IMR-90 (cell line): Measurements from ENCODE around the gene PAGE4. TPM values are rescaled to one million over a fixed set of nuclear protein-coding genes. Genes with fewer than 3 reads are reported as not detected.
A peak's percentile ranks its signal among the peaks of the same experiment; 100 is the strongest.

Experiments
- ATAC-seq: fragments of 200-7000 bp; cut with Tn5 transposase; 2 replicates; pipeline ENCODE4 v1.9.1; 2020; ENCODE audit warnings: low read depth, mild to moderate bottlenecking, moderate library complexity
- BruUV-seq: library from RNA; stranded (reverse); fragments of 400-500 nt; replicated peaks from 2 replicates; lab custom pipeline; 2021; lab: Mats Ljungman, UMichigan
- CTCF ChIA-PET: fragments of 300-600 bp; formaldehyde crosslinking; extraction: SDS; loops from one replicate; lab custom pipeline; 2021; ENCODE audit warnings: antibody characterized with exemption; lab: Yijun Ruan, JAX
- POLR2A ChIA-PET: fragments of 300-600 bp; sonication (Branson Sonifier 250); formaldehyde crosslinking; loops from one replicate; lab custom pipeline; 2022; ENCODE audit warnings: antibody characterized with exemption; ENCODE audit not compliant: unreplicated experiment; lab: Charles Lee
- DNase-seq: peaks from one replicate; pipeline ENCODE4 v3.0.0; 2013
- H2AFZ ChIP-seq: replicated peaks from 2 replicates; pipeline ENCODE3; 2013; ENCODE audit warnings: low read length, mild to moderate bottlenecking; ENCODE audit not compliant: poor library complexity
- H2AK5ac ChIP-seq: 2 replicates; pipeline ENCODE4 v1.6.1; 2013; ENCODE audit warnings: low read depth, low read length, inconsistent platforms
- H2AK9ac ChIP-seq: replicated peaks from 2 replicates; pipeline ENCODE3; 2013; ENCODE audit warnings: mild to moderate bottlenecking, low read depth, low read length, moderate library complexity; ENCODE audit not compliant: poor library complexity
- H2BK120ac ChIP-seq: 2 replicates; pipeline ENCODE4 v1.6.1; 2013; ENCODE audit warnings: low read depth, low read length, inconsistent platforms
- H2BK15ac ChIP-seq: 3 replicates; pipeline ENCODE4 v1.6.1; 2013; ENCODE audit warnings: low read depth, low read length, inconsistent platforms
- H2BK20ac ChIP-seq: 2 replicates; pipeline ENCODE4 v1.6.1; 2013; ENCODE audit warnings: low read depth, mild to moderate bottlenecking, inconsistent platforms, low read length, moderate library complexity
- H2BK5ac ChIP-seq: 2 replicates; pipeline ENCODE4 v1.6.1; 2013; ENCODE audit warnings: mild to moderate bottlenecking, low read depth, low read length, inconsistent platforms; ENCODE audit not compliant: poor library complexity, severe bottlenecking
- H3K14ac ChIP-seq: replicated peaks from 2 replicates; pipeline ENCODE4 v1.6.1; 2013; ENCODE audit warnings: low read depth, low read length, inconsistent platforms
- H3K18ac ChIP-seq: 2 replicates; pipeline ENCODE4 v1.6.1; 2013; ENCODE audit warnings: low read depth, low read length, control low read depth
- H3K23ac ChIP-seq: 2 replicates; pipeline ENCODE4 v1.6.1; 2013; ENCODE audit warnings: low read depth, low read length, inconsistent platforms
- H3K27ac ChIP-seq: 2 replicates; pipeline ENCODE4 v1.5.1; 2013; ENCODE audit warnings: mild to moderate bottlenecking, control low read depth, low read length; ENCODE audit not compliant: insufficient read depth
- H3K27me3 ChIP-seq: 2 replicates; pipeline ENCODE4 v1.6.1; 2013; ENCODE audit warnings: low read length; ENCODE audit not compliant: control insufficient read depth, insufficient read depth
- H3K36me3 ChIP-seq: 2 replicates; pipeline ENCODE4 v1.6.1; 2013; ENCODE audit warnings: low read length, mixed read lengths; ENCODE audit not compliant: control insufficient read depth, insufficient read depth
- H3K4ac ChIP-seq: 2 replicates; pipeline ENCODE4 v1.6.1; 2013; ENCODE audit warnings: low read depth, low read length, inconsistent platforms
- H3K4me1 ChIP-seq: 2 replicates; pipeline ENCODE4 v1.6.1; 2013; ENCODE audit warnings: low read length, mixed read lengths; ENCODE audit not compliant: control insufficient read depth, insufficient read depth
- H3K4me2 ChIP-seq: 2 replicates; pipeline ENCODE4 v1.6.1; 2013; ENCODE audit warnings: low read depth, mild to moderate bottlenecking, control low read depth, low read length, moderate library complexity
- H3K4me3 ChIP-seq: 2 replicates; pipeline ENCODE4 v1.5.1; 2013; ENCODE audit warnings: low read depth, mild to moderate bottlenecking, control low read depth, low read length, moderate library complexity; ENCODE audit not compliant: insufficient read depth
- H3K56ac ChIP-seq: 2 replicates; pipeline ENCODE4 v1.6.1; 2013; ENCODE audit warnings: low read length, inconsistent platforms; ENCODE audit not compliant: insufficient read depth; ENCODE audit errors: extremely low read depth
- H3K79me1 ChIP-seq, 2 experiments: 2 replicates each; pipeline ENCODE4 v1.6.1; 2013; ENCODE audit warnings: low read length in 2 of 2, inconsistent platforms in 1 of 2, low read depth in 1 of 2
- H3K9ac ChIP-seq: 2 replicates; pipeline ENCODE4 v1.6.1; 2013; ENCODE audit warnings: low read depth, low read length, control low read depth
- H3K9me1 ChIP-seq: 2 replicates; pipeline ENCODE4 v1.6.1; 2013; ENCODE audit warnings: low read length, inconsistent platforms; ENCODE audit not compliant: insufficient read depth
- H3K9me3 ChIP-seq: 2 replicates; pipeline ENCODE4 v1.6.1; 2013; ENCODE audit warnings: low read length; ENCODE audit not compliant: control insufficient read depth, insufficient read depth
- H4K20me1 ChIP-seq: 2 replicates; pipeline ENCODE4 v1.6.1; 2013; ENCODE audit warnings: low read length, inconsistent platforms; ENCODE audit not compliant: insufficient read depth
- H4K5ac ChIP-seq: 2 replicates; pipeline ENCODE4 v1.6.1; 2013; ENCODE audit warnings: mild to moderate bottlenecking, low read depth, low read length, control low read depth
- H4K8ac ChIP-seq, 2 experiments: 2 replicates each; pipeline ENCODE4 v1.6.1; 2013; ENCODE audit warnings: low read depth in 2 of 2, low read length in 2 of 2, control low read depth in 1 of 2, inconsistent platforms in 1 of 2
- H4K91ac ChIP-seq: 2 replicates; pipeline ENCODE4 v1.6.1; 2013; ENCODE audit warnings: low read depth, low read length, inconsistent platforms; ENCODE audit not compliant: insufficient read depth
- BHLHE40 ChIP-seq: fragments of 150-350 bp; IDR thresholded peaks from 2 replicates; pipeline ENCODE4 v1.6.1; 2016; ENCODE audit warnings: mild to moderate bottlenecking, low read depth, low read length
- CTCF ChIP-seq: conservative IDR thresholded peaks from 2 replicates; pipeline ENCODE4 v1.5.1; 2012; ENCODE audit warnings: mild to moderate bottlenecking, low read depth, low read length, improper control_type of control experiment
- MAFK ChIP-seq: IDR thresholded peaks from 2 replicates; pipeline ENCODE4 v1.6.1; 2012; ENCODE audit warnings: low read depth, low read length, improper control_type of control experiment
- SMC3 ChIP-seq: fragments of 150-350 bp; IDR thresholded peaks from 2 replicates; pipeline ENCODE4 v1.6.1; 2016; ENCODE audit warnings: low read depth, mild to moderate bottlenecking, antibody characterized with exemption, low read length, moderate library complexity
- WGBS, 2 experiments: methylation state at CpG; one replicate each; pipeline versions ENCODE4 v1.1.5 to v1.1.7; 2013; ENCODE audit warnings: missing lambda C conversion rate in 2 of 2; ENCODE audit not compliant: insufficient read length in 1 of 2; ENCODE audit errors: extremely low coverage in 2 of 2; 5-methylcytosine and 5-hydroxymethylcytosine counted together
- dilution Hi-C: fragments of 300-500 bp; cut with HindIII; formaldehyde crosslinking; loops from one replicate; pipeline ENCODE4 v1.14.3; 2018; ENCODE audit warnings: low sequenced_read_pairs; ENCODE audit not compliant: unreplicated experiment
- in situ Hi-C: fragments of 300-500 bp; cut with MboI; formaldehyde crosslinking; loops from 3 replicates; pipeline ENCODE4 v1.14.3; 2019; ENCODE audit warnings: low sequenced_read_pairs, inconsistent platforms, mixed read lengths
- intact Hi-C: fragments of 100-400 bp; cut with micrococcal nuclease; formaldehyde crosslinking; loops from 2 replicates; pipeline ENCODE4 v1.10.0; 2022
- polyA plus RNA-seq, 3 experiments: library from polyadenylated mRNA; depleted of rRNA; stranded (reverse); fragments of >200 nt; gene quantifications; 2 replicates each; pipeline ENCODE4 v1.2.3, GENCODE V29; 2012; ENCODE audit warnings: low replicate concordance in 1 of 3
- total RNA-seq: library from RNA; depleted of rRNA; stranded (reverse); fragments of >200 nt; gene quantifications from 2 replicates; pipeline ENCODE4 v1.2.3, GENCODE V29; 2012

PAGE4 gene
- total and polyA plus RNA-seq, 2 of the 4 experiments (the other 2 are of a cell fraction): not detected

GRCh38 chrX:49876750-49877149 is 47.6 kb downstream of the PAGE4 start:
- no peaks in the 10 kb centered on the region for H3K36me3 ChIP-seq
- peaks cover 6 to 11% of the 10 kb centered on the region in 2 experiments; a peak in 2 of 4 replicates for H3K79me1 ChIP-seq
- H4K20me1 ChIP-seq: no peaks in the 10 kb centered on the region
- no peak overlapping the region for H3K27ac ChIP-seq
- BruUV-seq: no TSS peak
- no peak overlapping the region for H3K4ac ChIP-seq
- H2BK15ac ChIP-seq: no peak overlapping the region
- CTCF ChIA-PET: no interaction called here
- no peak overlapping the region for H2BK5ac ChIP-seq
- H3K4me2 ChIP-seq: no peak overlapping the region
- no peak overlapping the region for H3K56ac ChIP-seq
- H2AFZ ChIP-seq: no peak overlapping the region
- H3K9ac ChIP-seq: no peak overlapping the region
- no peak overlapping the region for H4K91ac ChIP-seq
- DNase-seq (peak; percentile 23), ATAC-seq (no peak)
- no peak overlapping the region for H2BK120ac ChIP-seq
- in situ Hi-C loops: no loop called here
- POLR2A ChIA-PET: no interaction called here
- no peak overlapping the region for H2BK20ac ChIP-seq
- H3K14ac ChIP-seq: no peak overlapping the region
- no peak overlapping the region for H3K23ac ChIP-seq
- H4K5ac ChIP-seq: no peak overlapping the region
- intact Hi-C loops: no loop called here
- peaks cover 8% of the 10 kb centered on the region for H3K27me3 ChIP-seq
- H3K4me3 ChIP-seq: no peak overlapping the region
- WGBS, 2 experiments: no CpG with 5 or more reads among the region's 3 CpGs
- peaks cover 3% of the 10 kb centered on the region; the same call in 1 of the 2 replicates for H3K4me1 ChIP-seq
- no peaks in the 10 kb centered on the region; the same call in 1 of the 2 replicates for H3K9me3 ChIP-seq
- no peak overlapping the region for H2AK9ac ChIP-seq
- dilution Hi-C loops: no loop called here
- peaks cover 15% of the 10 kb centered on the region; the same call in 1 of the 2 replicates for H3K9me1 ChIP-seq
- no peak overlapping the region for H4K8ac ChIP-seq
- no peak overlapping the region for H3K18ac ChIP-seq
- TF ChIP-seq SMC3 (0 out of 2 replicates have a peak, but pooled peaks have one; percentile 21), MAFK (no peak), CTCF (peak; percentile 36), BHLHE40 (no peak)
- no peak overlapping the region for H2AK5ac ChIP-seq
